SU-DHL-6 (cell line): ENCODE results near the gene SLC12A8.

Source experiments
- CTCF ChIP-seq: fragments of 200-600 bp; sonication (generic); IDR thresholded peaks from one replicate; pipeline ENCODE4 v1.5.1; 2017; ENCODE audit warnings: antibody characterized with exemption, mild to moderate bottlenecking, low read length, moderate library complexity; ENCODE audit not compliant: insufficient read depth, poor library complexity, severe bottlenecking
- EZH2phosphoT487 ChIP-seq: fragments of 200-600 bp; sonication (generic), shearing (Covaris generic); conservative IDR thresholded peaks from 2 replicates; pipeline ENCODE4 v1.6.1; 2018; ENCODE audit warnings: mild to moderate bottlenecking, antibody characterized with exemption, low read length, moderate library complexity, mixed read lengths

GRCh38 chr3:125202197-125202596 is 10.4 kb downstream of the SLC12A8 start:
- TF ChIP-seq CTCF (peak; percentile 30), EZH2phosphoT487 (no peak)
